Endothelial cell of umbilical vein (primary cell): ENCODE measurements around the gene WDR49. TPM values are rescaled to one million over a fixed set of nuclear protein-coding genes. Genes with fewer than 3 reads are reported as not detected.

ENCODE experiments used
- BruUV-seq: library from RNA; stranded (reverse); fragments of 400-500 nt; replicated peaks from 2 replicates; lab custom pipeline; 2021; lab: Mats Ljungman, UMichigan
- CTCF ChIA-PET: fragments of 300-600, 350-600 bp; sonication (Branson Sonifier 250); formaldehyde crosslinking; loops from one replicate; lab custom pipeline; 2021; ENCODE audit warnings: antibody characterized with exemption, inconsistent platforms; lab: Charles Lee
- POLR2A ChIA-PET: fragments of 300-600, 350-600 bp; sonication (Branson Sonifier 250); formaldehyde crosslinking; loops from one replicate; lab custom pipeline; 2021; ENCODE audit warnings: antibody characterized with exemption, inconsistent platforms; lab: Charles Lee
- DNase-seq: peaks from one replicate; pipeline ENCODE4 v3.0.0-alpha.2; 2011; ENCODE audit warnings: low read depth, low spot score
- FAIRE-seq: peaks from 2 replicates; lab custom pipeline; 2011; peaks lifted over from hg19 to GRCh38; lab: Jason Lieb, UNC
- H2AFZ ChIP-seq: 2 replicates; pipeline ENCODE4 v1.6.0; 2012; ENCODE audit warnings: low read depth, low read length, control low read depth, inconsistent platforms
- H3K27ac ChIP-seq: 2 replicates; pipeline ENCODE4 v1.5.1; 2011; ENCODE audit warnings: low read depth, mild to moderate bottlenecking, control low read depth, low read length, moderate library complexity; ENCODE audit not compliant: insufficient read depth
- H3K27me3 ChIP-seq, 2 experiments: 2 replicates each; pipeline versions ENCODE4 v1.6.0 to v1.6.1; 2011; ENCODE audit warnings: low read length in 2 of 2, mixed read lengths in 1 of 2; ENCODE audit not compliant: control insufficient read depth in 2 of 2, insufficient read depth in 2 of 2
- H3K36me3 ChIP-seq, 2 experiments: 2 replicates in 1 of 2; 3 replicates in 1 of 2; pipeline ENCODE4 v1.5.1; 2011; ENCODE audit warnings: low read length in 2 of 2, mild to moderate bottlenecking in 1 of 2, moderate library complexity in 1 of 2; ENCODE audit not compliant: control insufficient read depth in 2 of 2, insufficient read depth in 2 of 2; ENCODE audit errors: extremely low read depth in 1 of 2
- H3K4me1 ChIP-seq: 3 replicates; pipeline ENCODE4 v1.5.1; 2011; ENCODE audit warnings: mild to moderate bottlenecking, low read length; ENCODE audit not compliant: control insufficient read depth, insufficient read depth; ENCODE audit errors: extremely low read depth
- H3K4me2 ChIP-seq: 2 replicates; pipeline ENCODE4 v1.6.1; 2011; ENCODE audit warnings: low read length, control low read depth, mixed read lengths; ENCODE audit not compliant: insufficient read depth
- H3K4me3 ChIP-seq, 3 experiments: fragments of 200-600 bp in 1 of 3; sonication (generic), shearing (Covaris generic) in 1 of 3; replicated peaks in 1 of 3; 2 replicates each; pipeline ENCODE4 v1.5.1; 2011 to 2016; ENCODE audit warnings: control low read depth in 3 of 3, low read length in 3 of 3, mild to moderate bottlenecking in 2 of 3, inconsistent platforms in 1 of 3, low read depth in 1 of 3, moderate library complexity in 1 of 3; ENCODE audit not compliant: insufficient read depth in 1 of 3
- H3K79me2 ChIP-seq: 2 replicates; pipeline ENCODE4 v1.6.0; 2012; ENCODE audit warnings: low read length, inconsistent platforms; ENCODE audit not compliant: control insufficient read depth, insufficient read depth
- H3K9ac ChIP-seq: replicated peaks from 2 replicates; pipeline ENCODE3; 2011; ENCODE audit warnings: low read length, control low read depth; ENCODE audit not compliant: insufficient read depth; ENCODE audit errors: extremely low read depth
- H3K9me1 ChIP-seq: replicated peaks from 3 replicates; pipeline ENCODE4 v1.6.0; 2011; ENCODE audit warnings: mild to moderate bottlenecking, low read length; ENCODE audit not compliant: control insufficient read depth, insufficient read depth; ENCODE audit errors: extremely low read depth
- H3K9me3 ChIP-seq: replicated peaks from 2 replicates; pipeline ENCODE4 v1.5.1; 2012; ENCODE audit warnings: low read length, inconsistent platforms; ENCODE audit not compliant: control insufficient read depth, insufficient read depth
- H4K20me1 ChIP-seq: replicated peaks from 2 replicates; pipeline ENCODE3; 2011; ENCODE audit warnings: mild to moderate bottlenecking, low read length; ENCODE audit not compliant: control insufficient read depth, insufficient read depth; ENCODE audit errors: extremely low read depth
- CTCF ChIP-seq, 2 donors: IDR thresholded peaks; 1 replicate in 1 of 2; 2 replicates in 1 of 2; pipeline ENCODE4 v1.5.1; 2011; ENCODE audit warnings: low read length in 2 of 2, mild to moderate bottlenecking in 2 of 2, moderate library complexity in 2 of 2, control low read depth in 1 of 2, inconsistent platforms in 1 of 2, low read depth in 1 of 2; ENCODE audit not compliant: insufficient read depth in 1 of 2; ENCODE audit errors: extremely low read depth in 1 of 2
- EZH2 ChIP-seq: IDR thresholded peaks from 2 replicates; pipeline ENCODE4 v1.6.1; 2012; ENCODE audit warnings: borderline replicate concordance, low read depth, mild to moderate bottlenecking, moderate library complexity, low read length, inconsistent platforms; ENCODE audit not compliant: severe bottlenecking
- FOS ChIP-seq: IDR thresholded peaks from 2 replicates; pipeline ENCODE4 v1.6.1; 2011; ENCODE audit warnings: mild to moderate bottlenecking, low read length, moderate library complexity, borderline replicate concordance; ENCODE audit not compliant: insufficient read depth
- GATA2 ChIP-seq: IDR thresholded peaks from 2 replicates; pipeline ENCODE4 v1.7.0; 2011; ENCODE audit warnings: low read depth, mild to moderate bottlenecking, moderate library complexity, mixed read lengths, low read length; ENCODE audit not compliant: insufficient read length, insufficient read depth
- JUN ChIP-seq: IDR thresholded peaks from 2 replicates; pipeline ENCODE4 v1.6.1; 2011; ENCODE audit warnings: borderline replicate concordance, low read depth; ENCODE audit not compliant: insufficient read length, insufficient read depth
- MAX ChIP-seq: IDR thresholded peaks from 2 replicates; pipeline ENCODE4 v1.6.1; 2011; ENCODE audit not compliant: insufficient read depth, insufficient read length
- MYC ChIP-seq: IDR thresholded peaks from one replicate; pipeline ENCODE4 v1.6.1; 2011; ENCODE audit warnings: mild to moderate bottlenecking, low read depth, low read length
- POLR2A ChIP-seq: IDR thresholded peaks from 2 replicates; pipeline ENCODE4 v1.6.1; 2012; ENCODE audit warnings: low read depth, mild to moderate bottlenecking, control low read depth, low read length
- POLR2AphosphoS5 ChIP-seq: IDR thresholded peaks from 2 replicates; pipeline ENCODE4 v1.6.1; 2012; ENCODE audit warnings: low read depth, mild to moderate bottlenecking, control low read depth, low read length, moderate library complexity; ENCODE audit not compliant: insufficient read depth
- dilution Hi-C: fragments of 300-500 bp; cut with MboI; formaldehyde crosslinking; loops from one replicate; pipeline ENCODE4 v1.15.0; 2019; ENCODE audit warnings: low sequenced_read_pairs; ENCODE audit not compliant: extremely low pct_ligation_motif_present
- intact Hi-C: fragments of 100-400 bp; cut with micrococcal nuclease; formaldehyde crosslinking; loops from one replicate; pipeline ENCODE4 v1.10.0; 2022
- polyA plus RNA-seq, 4 experiments: library from polyadenylated mRNA; depleted of rRNA in 3 of 4; stranded (reverse) in 3 of 4; unstranded in 1 of 4; fragments of >200 nt; gene quantifications; 2 replicates each; pipeline versions ENCODE4 v1.2.1 to v1.2.3, GENCODE V29; 2011 to 2012; ENCODE audit warnings: missing spikeins in 1 of 4
- total RNA-seq: library from RNA; stranded (reverse); gene quantifications from 2 replicates; pipeline ENCODE4 v1.2.3, GENCODE V29; 2021

Gene WDR49
- total and polyA plus RNA-seq, 2 donors (not counting 3 experiments of a cell fraction or from before 2014, with no cell fraction given), result not detected

GRCh38 chr3:167691366-167691765 is 37.6 kb upstream of the WDR49 start:
- intact Hi-C loops (no loop called here), dilution Hi-C loops (no loop called here)
- Histone ChIP-seq H3K9me1 (no peaks in the 10 kb centered on the region), H3K27me3 (no peaks in the 10 kb centered on the region), H4K20me1 (no peaks in the 10 kb centered on the region), H2AFZ (no peak overlapping the region), H3K79me2 (no peaks in the 10 kb centered on the region), H3K4me2 (no peak overlapping the region), H3K4me3 (no peak overlapping the region), H3K27ac (no peak overlapping the region), H3K36me3 (peaks cover 4 to 6% of the 10 kb centered on the region in 2 experiments), H3K9ac (no peak overlapping the region), H3K4me1 (no peaks in the 10 kb centered on the region), H3K9me3 (no peaks in the 10 kb centered on the region)
- CTCF ChIA-PET, result interaction anchor here (2.2 kb wide), 1 partner anchor 311 kb away, joined by 5 read pairs; the partner anchor contains the start of gene ZBBX
- TF ChIP-seq CTCF (IDR thresholded peaks at IDR 0.05; ENCODE audit: extremely low read depth in 1 of 2, insufficient read depth in 1 of 2, low read depth in 1 of 2, low read length in 2 of 2) (no peak), EZH2 (no peak), FOS (no peak), MAX (no peak), MYC (no peak), GATA2 (no peak), JUN (no peak), POLR2A (no peak), POLR2AphosphoS5 (no peak)
- FAIRE-seq, result no peak
- no TSS peak for BruUV-seq
- POLR2A ChIA-PET, result interaction anchor here (0.6 kb wide), 1 partner anchor 88 kb away, joined by 3 read pairs; no protein-coding TSS in a partner anchor
- DNase-seq, result no peak
